NB4 (cell line): ENCODE measurements around the gene RBKS.

ENCODE experiments used
- MYC ChIP-seq: IDR thresholded peaks from 2 replicates; pipeline ENCODE4 v1.6.1; 2011; ENCODE audit warnings: low read depth, low read length
- POLR2A ChIP-seq: IDR thresholded peaks from 2 replicates; pipeline ENCODE4 v1.6.1; 2011; ENCODE audit warnings: mild to moderate bottlenecking; ENCODE audit not compliant: insufficient read length; ENCODE audit errors: extremely low read depth
- TF ChIP-seq, protein P1 (sequence below): IDR thresholded peaks from one replicate; pipeline ENCODE4 v1.5.1; 2012; ENCODE audit warnings: low read depth, low read length
- TF ChIP-seq, protein P2 (sequence below): IDR thresholded peaks from 2 replicates; pipeline ENCODE4 v1.6.1; 2011; ENCODE audit warnings: low read depth, low read length

GRCh38 chr2:27857417-27858172 lies 32.6 kb downstream of the RBKS start:
- TF ChIP-seq, protein P1, sequence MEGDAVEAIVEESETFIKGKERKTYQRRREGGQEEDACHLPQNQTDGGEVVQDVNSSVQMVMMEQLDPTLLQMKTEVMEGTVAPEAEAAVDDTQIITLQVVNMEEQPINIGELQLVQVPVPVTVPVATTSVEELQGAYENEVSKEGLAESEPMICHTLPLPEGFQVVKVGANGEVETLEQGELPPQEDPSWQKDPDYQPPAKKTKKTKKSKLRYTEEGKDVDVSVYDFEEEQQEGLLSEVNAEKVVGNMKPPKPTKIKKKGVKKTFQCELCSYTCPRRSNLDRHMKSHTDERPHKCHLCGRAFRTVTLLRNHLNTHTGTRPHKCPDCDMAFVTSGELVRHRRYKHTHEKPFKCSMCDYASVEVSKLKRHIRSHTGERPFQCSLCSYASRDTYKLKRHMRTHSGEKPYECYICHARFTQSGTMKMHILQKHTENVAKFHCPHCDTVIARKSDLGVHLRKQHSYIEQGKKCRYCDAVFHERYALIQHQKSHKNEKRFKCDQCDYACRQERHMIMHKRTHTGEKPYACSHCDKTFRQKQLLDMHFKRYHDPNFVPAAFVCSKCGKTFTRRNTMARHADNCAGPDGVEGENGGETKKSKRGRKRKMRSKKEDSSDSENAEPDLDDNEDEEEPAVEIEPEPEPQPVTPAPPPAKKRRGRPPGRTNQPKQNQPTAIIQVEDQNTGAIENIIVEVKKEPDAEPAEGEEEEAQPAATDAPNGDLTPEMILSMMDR = no peak
- TF ChIP-seq POLR2A = no peak
- TF ChIP-seq, protein P2, sequence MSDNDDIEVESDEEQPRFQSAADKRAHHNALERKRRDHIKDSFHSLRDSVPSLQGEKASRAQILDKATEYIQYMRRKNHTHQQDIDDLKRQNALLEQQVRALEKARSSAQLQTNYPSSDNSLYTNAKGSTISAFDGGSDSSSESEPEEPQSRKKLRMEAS = no peak
- no peak for TF ChIP-seq MYC
